Fibroblast of lung (primary cell): ENCODE data around the gene KDM7A. TPM values are rescaled to one million over a fixed set of nuclear protein-coding genes. Genes with fewer than 3 reads are reported as not detected.
A peak's percentile ranks its signal among the peaks of the same experiment; 100 is the strongest.

Source experiments
- DNase-seq, 2 donors: peaks; one replicate each; pipeline versions ENCODE4 v3.0.0 to v3.0.0-alpha.2; 2010; ENCODE audit warnings: low read depth in 2 of 2
- H2AFZ ChIP-seq: 2 replicates; pipeline ENCODE4 v1.5.1; 2012; ENCODE audit warnings: low read length, control low read depth, inconsistent platforms
- H3K27ac ChIP-seq: 2 replicates; pipeline ENCODE4 v1.5.1; 2011; ENCODE audit warnings: low read length, control low read depth; ENCODE audit not compliant: insufficient read depth
- H3K27me3 ChIP-seq: 2 replicates; pipeline ENCODE4 v1.5.1; 2011; ENCODE audit warnings: mild to moderate bottlenecking, low read length; ENCODE audit not compliant: control insufficient read depth, insufficient read depth
- H3K36me3 ChIP-seq: 2 replicates; pipeline ENCODE4 v1.5.1; 2011; ENCODE audit warnings: low read length; ENCODE audit not compliant: control insufficient read depth, insufficient read depth
- H3K4me1 ChIP-seq: 2 replicates; pipeline ENCODE4 v1.5.1; 2011; ENCODE audit warnings: low read length; ENCODE audit not compliant: control insufficient read depth, insufficient read depth; ENCODE audit errors: extremely low read depth
- H3K4me2 ChIP-seq: 2 replicates; pipeline ENCODE4 v1.5.1; 2011; ENCODE audit warnings: low read length, control low read depth; ENCODE audit not compliant: insufficient read depth; ENCODE audit errors: extremely low read depth
- H3K4me3 ChIP-seq, 4 experiments: fragments of 200-600 bp in 1 of 4; sonication (generic) in 1 of 4; replicated peaks in 1 of 4; 2 replicates each; pipeline ENCODE4 v1.5.1; 2011 to 2016; ENCODE audit warnings: low read length in 4 of 4, low read depth in 3 of 4, mild to moderate bottlenecking in 3 of 4, control low read depth in 2 of 4, inconsistent platforms in 1 of 4, mixed read lengths in 1 of 4; ENCODE audit not compliant: insufficient read depth in 1 of 4; ENCODE audit errors: control extremely low read depth in 1 of 4
- H3K79me2 ChIP-seq: 2 replicates; pipeline ENCODE4 v1.5.1; 2012; ENCODE audit warnings: mild to moderate bottlenecking, low read length, inconsistent platforms; ENCODE audit not compliant: control insufficient read depth, insufficient read depth
- H3K9ac ChIP-seq: 2 replicates; pipeline ENCODE4 v1.5.1; 2011; ENCODE audit warnings: mild to moderate bottlenecking, low read length, control low read depth; ENCODE audit not compliant: insufficient read depth
- H3K9me3 ChIP-seq: 2 replicates; pipeline ENCODE4 v1.5.1; 2012; ENCODE audit warnings: low read depth, low read length; ENCODE audit not compliant: control insufficient read depth, insufficient read depth
- H4K20me1 ChIP-seq: 2 replicates; pipeline ENCODE4 v1.5.1; 2011; ENCODE audit warnings: low read length; ENCODE audit not compliant: control insufficient read depth, insufficient read depth; ENCODE audit errors: extremely low read depth
- EZH2 ChIP-seq: IDR thresholded peaks from 2 replicates; pipeline ENCODE4 v1.5.1; 2012; ENCODE audit warnings: low read length, control low read depth, mild to moderate bottlenecking; ENCODE audit errors: missing control alignments
- polyA plus RNA-seq, 2 donors: library from polyadenylated mRNA; depleted of rRNA in 1 of 2; stranded (reverse) in 1 of 2; unstranded in 1 of 2; fragments of >200 nt; gene quantifications; 2 replicates each; pipeline ENCODE4 v1.2.1, GENCODE V29; 2011 to 2012; ENCODE audit warnings: missing spikeins in 1 of 2
- total RNA-seq: library from RNA; depleted of rRNA; stranded (reverse); fragments of >200 nt; gene quantifications from 2 replicates; pipeline ENCODE4 v1.2.1, GENCODE V29; 2014
- TF ChIP-seq, protein P1 (sequence below), 2 donors: IDR thresholded peaks in 1 of 2; conservative IDR thresholded peaks in 1 of 2; 1 replicate in 1 of 2; 2 replicates in 1 of 2; pipeline ENCODE4 v1.5.1; 2011 to 2012; ENCODE audit warnings: low read length in 2 of 2, control low read depth in 1 of 2, inconsistent platforms in 1 of 2, low read depth in 1 of 2, mild to moderate bottlenecking in 1 of 2

Gene KDM7A
- total and polyA plus RNA-seq, 2 donors (not counting 1 experiment from before 2014, with no cell fraction given): 1.9 to 4.8 TPM

DNA sequence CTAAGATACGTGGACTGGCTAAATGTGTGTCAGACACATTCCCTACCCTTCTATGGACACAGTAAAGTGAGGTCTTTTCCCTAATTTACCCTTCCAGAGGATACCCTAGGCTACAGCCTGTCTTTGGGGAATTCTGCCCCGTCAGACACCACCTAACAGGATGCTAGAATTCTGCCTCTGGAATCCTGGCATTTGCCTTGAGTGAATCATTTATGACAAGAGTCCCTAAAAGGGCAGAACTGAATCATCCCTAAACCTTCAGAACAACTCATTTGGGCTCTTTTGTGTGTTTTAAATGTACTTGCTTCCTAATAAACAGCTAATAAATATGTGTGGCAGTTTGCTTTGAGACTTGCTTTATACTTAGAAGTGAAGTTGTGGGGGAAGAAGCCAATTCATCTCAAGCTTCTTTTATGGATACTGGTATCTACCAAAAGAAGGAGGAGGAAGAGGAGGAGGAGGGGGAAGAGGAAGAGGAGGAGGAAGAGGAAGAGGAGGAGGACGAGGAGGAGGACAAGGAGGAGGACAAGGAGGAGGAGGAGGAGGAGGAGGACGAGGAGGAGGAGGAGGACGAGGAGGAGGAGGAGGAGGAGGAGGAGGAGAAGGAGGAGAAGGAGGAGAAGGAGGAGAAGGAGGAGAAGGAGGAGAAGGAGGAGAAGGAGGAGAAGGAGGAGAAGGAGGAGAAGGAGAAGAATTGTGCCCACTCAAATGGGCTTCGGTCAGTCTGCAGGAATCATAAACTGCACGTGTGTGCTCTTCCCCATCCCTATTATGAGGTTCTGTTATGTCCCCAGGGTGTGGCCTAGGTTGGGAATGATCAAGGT is 141.2 kb downstream of the KDM7A start:
- Histone ChIP-seq H2AFZ (no peak overlapping the region), H3K27ac (no peak overlapping the region)
- peak; percentile 42 to 75 for DNase-seq

More for the DNA sequence above, 141.2 kb downstream of the KDM7A start:
- Histone ChIP-seq H3K4me2 (no peak overlapping the region), H3K79me2 (no peaks in the 10 kb centered on the region), H3K9ac (no peak overlapping the region), H4K20me1 (no peaks in the 10 kb centered on the region), H3K36me3 (peaks cover 9% of the 10 kb centered on the region), H3K9me3 (no peaks in the 10 kb centered on the region), H3K4me3 (no peak overlapping the region), H3K4me1 (peaks cover 4% of the 10 kb centered on the region), H3K27me3 (no peaks in the 10 kb centered on the region)
- TF ChIP-seq, protein P1, sequence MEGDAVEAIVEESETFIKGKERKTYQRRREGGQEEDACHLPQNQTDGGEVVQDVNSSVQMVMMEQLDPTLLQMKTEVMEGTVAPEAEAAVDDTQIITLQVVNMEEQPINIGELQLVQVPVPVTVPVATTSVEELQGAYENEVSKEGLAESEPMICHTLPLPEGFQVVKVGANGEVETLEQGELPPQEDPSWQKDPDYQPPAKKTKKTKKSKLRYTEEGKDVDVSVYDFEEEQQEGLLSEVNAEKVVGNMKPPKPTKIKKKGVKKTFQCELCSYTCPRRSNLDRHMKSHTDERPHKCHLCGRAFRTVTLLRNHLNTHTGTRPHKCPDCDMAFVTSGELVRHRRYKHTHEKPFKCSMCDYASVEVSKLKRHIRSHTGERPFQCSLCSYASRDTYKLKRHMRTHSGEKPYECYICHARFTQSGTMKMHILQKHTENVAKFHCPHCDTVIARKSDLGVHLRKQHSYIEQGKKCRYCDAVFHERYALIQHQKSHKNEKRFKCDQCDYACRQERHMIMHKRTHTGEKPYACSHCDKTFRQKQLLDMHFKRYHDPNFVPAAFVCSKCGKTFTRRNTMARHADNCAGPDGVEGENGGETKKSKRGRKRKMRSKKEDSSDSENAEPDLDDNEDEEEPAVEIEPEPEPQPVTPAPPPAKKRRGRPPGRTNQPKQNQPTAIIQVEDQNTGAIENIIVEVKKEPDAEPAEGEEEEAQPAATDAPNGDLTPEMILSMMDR (conservative IDR thresholded peaks at IDR 0.05 in 1 of 2, IDR thresholded peaks at IDR 0.05 in 1 of 2; ENCODE audit: low read depth in 1 of 2, low read length in 2 of 2): no peak
- TF ChIP-seq EZH2: no peak

Other genes with a start within 250 kb of the KDM7A start
- 23.9 and 24.9 TPM in 2 replicates for gene PARP12, start 114.0 kb downstream of the KDM7A start, total RNA-seq
- gene PARP12, start 114.0 kb downstream of the KDM7A start, polyA plus RNA-seq: 16.9 and 19.1 TPM in 2 replicates
- gene SLC37A3, start 221.5 kb upstream of the KDM7A start, total RNA-seq: 53.5 and 58.0 TPM in 2 replicates
- gene SLC37A3, start 221.5 kb upstream of the KDM7A start, polyA plus RNA-seq: 54.3 and 81.7 TPM in 2 replicates
- gene RAB19, start 227.1 kb upstream of the KDM7A start, total RNA-seq: not detected in 2 replicates
- not detected in 2 replicates for gene RAB19, start 227.1 kb upstream of the KDM7A start, polyA plus RNA-seq